HG03103 (cell line): ENCODE results near the gene CCL20.
"Not testable (repeated sequence)": the region's sequence is repeated elsewhere in the genome, so short reads cannot be mapped to it uniquely, and the experiment has no call there.

Experiments used
- ATAC-seq: cut with Tn5 transposase; IDR thresholded peaks from one replicate; pipeline ENCODE4 v1.9.1; 2021; ENCODE audit warnings: low read depth; ENCODE audit not compliant: unreplicated experiment

CCL20 gene

DNA sequence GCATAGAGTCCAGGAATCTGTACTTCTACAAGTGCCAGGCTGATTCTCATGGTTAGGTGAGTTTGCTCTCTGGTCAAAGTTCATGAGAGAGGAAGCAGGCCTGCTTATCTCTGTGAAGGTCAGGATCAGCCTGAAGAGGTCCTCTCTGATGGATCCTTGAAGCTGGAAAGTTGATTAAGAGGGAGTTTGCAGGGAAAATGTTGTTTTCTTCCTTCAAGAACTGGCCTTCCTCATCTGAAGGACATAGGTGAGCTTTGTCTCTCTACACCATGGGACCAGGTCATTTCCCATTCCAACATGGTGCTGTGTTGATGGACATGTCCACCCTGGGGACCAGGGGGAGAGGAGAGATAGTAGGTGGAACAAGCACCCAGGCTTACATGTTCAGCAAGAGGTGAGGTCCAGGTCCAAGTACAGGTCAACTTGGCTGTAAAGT is 14.9 kb downstream of the CCL20 start:
- no peak for ATAC-seq

DNA sequence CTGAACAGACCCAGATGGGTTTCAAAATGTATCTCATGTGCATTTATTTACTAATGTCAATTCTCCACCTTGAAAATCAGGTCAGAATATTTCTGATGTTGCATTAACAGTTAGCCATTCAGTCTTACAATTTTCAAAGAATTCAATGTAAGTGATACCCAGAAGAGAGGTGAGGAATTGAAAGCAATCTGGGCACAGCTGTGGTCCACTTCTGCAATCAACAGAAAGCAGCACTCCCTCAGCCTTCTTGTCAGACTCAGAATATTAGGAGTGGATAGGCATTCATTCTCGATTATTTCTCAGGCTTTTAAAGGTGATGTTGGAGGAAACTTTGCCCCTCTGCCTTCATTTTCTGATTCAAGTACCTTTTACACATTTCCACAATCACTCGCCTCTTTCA is 15.7 kb downstream of the CCL20 start:
- ATAC-seq: no peak

GRCh38 chr2:227834423-227834822 is 20.8 kb downstream of the CCL20 start:
- ATAC-seq: no peak

- ATAC-seq: no peak
These were observed 21.4 kb downstream of the CCL20 start for GRCh38 chr2:227834916-227835650.

- ATAC-seq: not testable (repeated sequence)
These were observed 25.9 kb downstream of the CCL20 start for GRCh38 chr2:227839339-227840129.

GRCh38 chr2:227846831-227847230 is 33.2 kb downstream of the CCL20 start:
- peak; percentile 61 for ATAC-seq

- ATAC-seq: no peak
These were observed 34.5 kb downstream of the CCL20 start for GRCh38 chr2:227848146-227848545.

GRCh38 chr2:227848586-227848985 is 34.9 kb downstream of the CCL20 start:
- peak; percentile 64 for ATAC-seq

- ATAC-seq: no peak
These were observed 36.3 kb downstream of the CCL20 start for GRCh38 chr2:227849906-227850305.

GRCh38 chr2:227853204-227853629 is 39.6 kb downstream of the CCL20 start:
- ATAC-seq: no peak

- no peak for ATAC-seq
These were observed 40.2 kb downstream of the CCL20 start for GRCh38 chr2:227853765-227854271.

DNA sequence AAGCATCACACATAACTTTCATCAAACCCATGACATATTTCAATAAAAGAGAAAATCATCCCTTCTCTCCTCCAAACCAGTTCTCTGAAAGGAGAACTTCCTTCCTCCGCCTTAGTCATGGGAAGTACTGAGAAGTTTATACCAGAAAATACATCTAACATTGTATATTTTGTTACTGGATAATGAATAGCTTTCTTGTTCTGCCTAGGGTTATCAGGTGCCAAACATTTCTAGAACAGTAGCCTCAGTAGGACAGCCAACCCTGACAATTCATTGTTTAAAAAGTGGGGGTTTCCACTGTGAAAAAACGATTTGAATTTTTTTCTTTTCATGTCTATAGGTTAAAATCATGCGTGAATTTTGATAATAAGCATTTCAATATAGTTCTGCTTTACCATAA is 41.8 kb downstream of the CCL20 start:
- ATAC-seq: no peak

DNA sequence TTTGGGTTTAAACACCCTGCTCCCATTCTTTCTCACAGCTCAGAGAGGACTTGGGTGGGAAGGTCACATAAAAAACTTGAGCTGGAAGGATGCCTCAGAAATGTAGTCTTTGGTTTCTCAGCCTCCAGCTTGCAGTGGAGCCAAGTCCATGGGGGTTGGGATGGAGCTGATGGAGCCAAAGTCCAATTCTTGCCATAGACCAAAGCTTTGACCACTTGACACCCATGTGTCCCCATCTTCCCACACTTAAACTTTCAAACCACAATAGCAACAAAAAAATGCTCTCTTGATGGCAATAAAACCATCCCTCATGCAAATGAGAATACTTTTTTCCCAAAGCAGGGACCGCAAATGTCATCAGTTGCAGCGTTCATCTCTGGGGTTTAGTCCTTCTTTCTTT is 43.1 kb downstream of the CCL20 start:
- no peak for ATAC-seq

- ATAC-seq: no peak
These were observed 46.6 kb downstream of the CCL20 start for GRCh38 chr2:227860221-227860641.

DNA sequence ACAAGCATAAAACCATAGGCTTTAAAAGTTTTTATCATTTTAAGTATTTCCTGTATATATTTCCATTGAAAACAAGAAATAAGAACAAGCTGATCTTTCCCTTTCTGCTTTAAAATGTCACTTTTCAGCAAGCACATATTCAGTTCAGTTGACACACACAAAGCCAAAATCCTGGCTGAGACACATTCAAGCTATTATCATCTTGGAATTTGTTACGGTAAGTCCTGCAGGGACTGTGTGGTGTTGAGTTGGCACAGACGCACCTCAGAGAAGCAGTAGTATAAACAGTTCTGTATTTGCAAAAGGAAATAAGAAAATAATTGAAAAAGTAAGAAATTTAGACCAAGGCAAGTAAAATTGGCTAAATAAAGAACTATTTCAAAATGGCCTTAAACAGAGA is 47.4 kb downstream of the CCL20 start:
- ATAC-seq: no peak

DNA sequence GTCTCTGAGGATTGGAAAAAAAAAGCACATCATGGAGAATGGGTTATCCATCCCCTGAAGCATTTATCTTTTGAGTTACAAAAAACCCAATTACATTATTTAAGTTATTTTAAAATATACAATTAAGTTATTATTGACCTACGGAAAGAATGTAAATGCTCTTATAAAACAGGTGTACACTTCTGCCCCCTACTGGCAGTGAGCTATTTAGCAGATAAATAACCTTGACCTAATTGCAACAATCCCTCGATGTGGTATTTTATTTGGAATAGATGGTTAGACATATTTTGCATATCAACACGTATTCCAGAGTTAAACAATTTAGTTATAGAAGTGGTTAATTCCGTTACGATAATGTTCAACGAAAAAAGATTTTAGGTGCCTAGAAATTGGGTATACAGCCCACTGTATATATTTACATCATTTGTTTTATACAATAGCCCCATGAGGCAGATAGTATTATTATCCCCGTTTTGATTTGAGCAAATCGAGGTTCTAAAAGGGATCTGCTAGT is 48.6 kb downstream of the CCL20 start:
- ATAC-seq: no peak

DNA sequence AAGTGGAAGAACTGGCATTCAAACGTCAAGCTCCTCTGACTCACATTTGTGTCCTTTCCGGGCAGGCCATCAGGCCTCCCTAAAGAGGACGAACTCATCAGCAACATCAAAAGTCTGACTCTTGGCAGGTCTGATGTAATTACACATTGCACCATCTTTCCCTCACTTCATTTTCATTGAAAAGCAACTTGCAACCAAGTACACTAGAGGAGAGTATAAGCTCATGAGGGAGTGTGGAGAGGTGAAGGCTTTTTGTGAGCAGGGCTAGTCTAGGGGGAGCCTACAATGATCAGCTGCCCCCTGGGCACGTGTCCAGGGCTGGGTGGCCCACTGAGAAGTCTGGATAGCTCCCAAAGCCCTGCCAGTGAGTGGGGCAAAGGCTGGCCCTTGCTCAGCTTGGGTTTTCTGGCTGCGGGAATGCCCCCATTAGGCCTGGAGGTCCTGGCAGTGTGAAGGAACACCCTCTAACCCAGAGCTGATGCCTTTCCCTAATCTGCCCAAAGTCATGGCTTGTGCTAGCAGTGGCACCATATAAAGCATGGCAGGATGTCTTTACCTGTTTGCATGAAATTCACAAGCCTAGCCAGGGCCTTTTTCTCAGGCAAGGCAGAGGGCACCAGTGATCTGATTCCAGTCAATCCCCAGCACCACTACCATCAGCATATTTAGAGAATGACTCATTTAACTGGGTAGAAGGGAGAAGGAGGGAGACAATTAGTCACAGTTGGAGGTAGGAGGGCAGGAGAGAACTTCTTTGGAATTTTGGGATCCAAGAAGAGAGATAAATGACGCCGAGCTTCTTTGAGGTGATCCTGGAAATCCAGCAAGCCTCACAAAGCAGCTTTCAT is 49.3 kb downstream of the CCL20 start:
- ATAC-seq: no peak

DNA sequence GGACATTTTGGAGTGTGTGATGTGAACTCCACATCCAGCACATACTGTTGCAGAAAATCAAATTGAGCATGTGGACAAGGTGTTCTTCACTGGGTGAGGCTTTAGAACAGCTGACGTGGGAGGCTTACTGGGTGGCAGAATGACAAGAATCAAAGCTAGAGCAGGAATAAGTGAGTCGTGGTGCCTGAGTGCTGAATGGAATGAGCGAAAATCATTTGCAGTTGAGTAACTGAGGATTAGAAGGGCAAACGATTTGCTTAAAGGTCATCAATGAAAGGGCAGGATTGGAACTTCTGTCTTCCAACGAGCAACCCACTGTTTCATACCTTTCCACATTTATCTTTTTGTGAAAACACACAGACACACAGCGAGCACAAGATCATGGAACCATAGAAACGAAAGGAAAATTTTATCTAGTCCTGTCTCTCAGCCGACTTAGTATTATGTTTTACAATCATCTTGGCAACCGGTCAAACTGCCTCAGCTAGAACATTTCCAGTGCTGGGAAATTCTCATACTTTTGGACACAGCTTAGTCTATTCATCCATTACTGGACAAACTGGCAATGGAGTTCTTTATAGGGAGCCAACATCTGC is 50.6 kb downstream of the CCL20 start:
- no peak for ATAC-seq

DNA sequence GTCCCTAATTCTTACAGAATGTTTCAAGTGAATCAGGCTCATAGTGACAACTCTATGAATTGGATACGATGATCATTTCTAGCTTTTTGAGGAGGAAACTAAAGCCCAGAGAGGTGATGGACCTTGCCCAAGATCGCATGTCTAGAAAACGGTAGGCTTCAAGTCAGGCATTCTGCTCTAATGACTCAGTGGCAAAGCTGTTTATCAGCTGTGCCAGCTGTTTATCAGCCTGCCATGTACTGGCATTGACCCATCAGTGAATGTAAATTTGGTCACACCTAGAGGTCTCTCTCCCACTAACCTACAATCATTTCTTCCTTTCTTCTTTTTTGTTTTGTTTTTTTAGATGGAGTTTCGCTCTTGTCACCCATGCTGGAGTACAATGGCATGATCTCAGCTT is 51.6 kb downstream of the CCL20 start:
- ATAC-seq: no peak
